ENCODE measurements around the gene TENT5C. TPM values are rescaled to one million over a fixed set of nuclear protein-coding genes. Genes with fewer than 3 reads are reported as not detected.

TENT5C gene
- total RNA-seq, 4 donors from 2014 or later, result 3.8 to 7.6 (median 6.6) TPM

- DNase-seq (ENCODE audit: low spot score) (no peak), ATAC-seq (ENCODE audit: low FRiP score) (no peak)
Observed at GRCh38 chr1:117590273-117590925, 15.4 kb upstream of the TENT5C start.

GRCh38 chr1:117591252-117591651 is 14.6 kb upstream of the TENT5C start:
- DNase-seq (ENCODE audit: low spot score) (no peak), ATAC-seq (ENCODE audit: low FRiP score) (no peak)
- TF ChIP-seq CTCF (IDR thresholded peaks at IDR 0.05), result no peak

More at GRCh38 chr1:117590273-117590925, 15.4 kb upstream of the TENT5C start:
- TF ChIP-seq CTCF (IDR thresholded peaks at IDR 0.05), result no peak

- DNase-seq (ENCODE audit: low spot score), result no peak
- no peak for ATAC-seq (ENCODE audit: low FRiP score)
- no peak for TF ChIP-seq CTCF (IDR thresholded peaks at IDR 0.05)
Observed at GRCh38 chr1:117592155-117592554, 13.7 kb upstream of the TENT5C start.

- no peak for DNase-seq (ENCODE audit: low spot score)
- no peak for TF ChIP-seq CTCF (IDR thresholded peaks at IDR 0.05)
- no peak for ATAC-seq (ENCODE audit: low FRiP score)
Observed at GRCh38 chr1:117594261-117594990, 11.4 kb upstream of the TENT5C start.

- ATAC-seq (ENCODE audit: low FRiP score), result no peak
- no peak for DNase-seq (ENCODE audit: low spot score)
- no peak for TF ChIP-seq CTCF (IDR thresholded peaks at IDR 0.05)
Observed at GRCh38 chr1:117596023-117596720, 9.7 kb upstream of the TENT5C start.

- TF ChIP-seq CTCF (IDR thresholded peaks at IDR 0.05), result no peak
- no peak for DNase-seq (ENCODE audit: low spot score)
- ATAC-seq (ENCODE audit: low FRiP score), result no peak
Observed at GRCh38 chr1:117598489-117598888, 7.4 kb upstream of the TENT5C start.
